ENCODE data around the gene LZTR1. TPM values are rescaled to one million over a fixed set of nuclear protein-coding genes. Genes with fewer than 3 reads are reported as not detected.

Gene LZTR1
- total RNA-seq, 2 experiments from 2014 or later: 29.1 to 34.5 TPM

GRCh38 chr22:20951932-20952380, 30.1 kb upstream of the LZTR1 start:
- intact Hi-C loops (cut with micrococcal nuclease): no loop called here
- Mint-ChIP-seq H3K9me3 (no peaks in the 10 kb centered on the region), H3K4me3 (no peak overlapping the region), H3K27ac (no peak overlapping the region), H3K4me1 (ENCODE audit: low read depth) (peaks cover 20% of the 10 kb centered on the region), H3K36me3 (ENCODE audit: low read depth) (peaks cover 20% of the 10 kb centered on the region), H3K27me3 (peaks cover 6% of the 10 kb centered on the region)
- CTCF ChIA-PET: no interaction called here
- DNase-seq (no peak), ATAC-seq (no peak)
- no peak for TF ChIP-seq CTCF (IDR thresholded peaks at IDR 0.05)
- POLR2A ChIA-PET: no interaction called here

- Mint-ChIP-seq H3K4me1 (ENCODE audit: low read depth) (peaks cover 24% of the 10 kb centered on the region), H3K36me3 (ENCODE audit: low read depth) (peaks cover 20% of the 10 kb centered on the region), H3K27ac (no peak overlapping the region), H3K27me3 (peaks cover 11% of the 10 kb centered on the region), H3K9me3 (no peaks in the 10 kb centered on the region), H3K4me3 (no peak overlapping the region)
- intact Hi-C loops (cut with micrococcal nuclease): no loop called here
- POLR2A ChIA-PET: interaction anchor here (0.5 kb wide), 1 partner anchor 75 kb away, joined by 3 read pairs; no protein-coding TSS in a partner anchor
- no peak for TF ChIP-seq CTCF (IDR thresholded peaks at IDR 0.05)
- CTCF ChIA-PET: interaction anchor here (1.1 to 1.5 kb wide), 2 partner anchors 9 to 12 kb away, joined by 3 to 4 read pairs; no protein-coding TSS in a partner anchor
- DNase-seq (no peak), ATAC-seq (no peak)
Observed at GRCh38 chr22:20952544-20953341, 29.4 kb upstream of the LZTR1 start.

GRCh38 chr22:20953342-20953608, 28.8 kb upstream of the LZTR1 start:
- Mint-ChIP-seq H3K36me3 (ENCODE audit: low read depth) (peaks cover 20% of the 10 kb centered on the region), H3K27me3 (peaks cover 17% of the 10 kb centered on the region), H3K9me3 (no peaks in the 10 kb centered on the region), H3K4me1 (ENCODE audit: low read depth) (peaks cover 23% of the 10 kb centered on the region), H3K27ac (no peak overlapping the region), H3K4me3 (no peak overlapping the region)
- POLR2A ChIA-PET: interaction anchor here (0.5 kb wide), 1 partner anchor 76 kb away, joined by 3 read pairs; no protein-coding TSS in a partner anchor
- TF ChIP-seq CTCF (IDR thresholded peaks at IDR 0.05): no peak
- CTCF ChIA-PET: interaction anchor here (1.1 to 1.5 kb wide), 2 partner anchors 8 to 12 kb away, joined by 3 to 4 read pairs; no protein-coding TSS in a partner anchor
- intact Hi-C loops (cut with micrococcal nuclease): no loop called here
- ATAC-seq: no peak
- no peak for DNase-seq

GRCh38 chr22:20953668-20954500, 28.2 kb upstream of the LZTR1 start:
- peak overlapping the region; percentile 46 for H3K27ac Mint-ChIP-seq
- no peak for TF ChIP-seq CTCF (IDR thresholded peaks at IDR 0.05)
- ATAC-seq: no peak
- peaks cover 17% of the 10 kb centered on the region for H3K27me3 Mint-ChIP-seq
- ChIA-PET CTCF (interaction anchor here (1.1 to 1.5 kb wide), 2 partner anchors 8 to 13 kb away, joined by 3 to 4 read pairs; no protein-coding TSS in a partner anchor), POLR2A (interaction anchor here (0.5 kb wide), 1 partner anchor 76 kb away, joined by 3 read pairs; no protein-coding TSS in a partner anchor)
- DNase-seq: no peak
- peaks cover 18% of the 10 kb centered on the region for H3K36me3 Mint-ChIP-seq (ENCODE audit: low read depth)
- no peak overlapping the region for H3K4me3 Mint-ChIP-seq
- intact Hi-C loops (cut with micrococcal nuclease): no loop called here
- peaks cover 17% of the 10 kb centered on the region for H3K4me1 Mint-ChIP-seq (ENCODE audit: low read depth)
- H3K9me3 Mint-ChIP-seq: no peaks in the 10 kb centered on the region
